Spleen (tissue), 11 donors: ENCODE measurements around the gene PHIP. TPM values are rescaled to one million over a fixed set of nuclear protein-coding genes. Genes with fewer than 3 reads are reported as not detected.
"Not testable (repeated sequence)": the region's sequence is repeated elsewhere in the genome, so short reads cannot be mapped to it uniquely, and the experiment has no call there.

Source experiments
- DNase-seq: peaks from one replicate; pipeline ENCODE4 v3.0.0-alpha.2; 2020
- H3K27ac ChIP-seq, 8 donors: fragments of 200-600 bp; sonication (generic) in 7 of 8; 1 replicate in 4 of 8; 2 replicates in 4 of 8; pipeline versions ENCODE4 v1.5.0 to v1.8.0; 2016 to 2021; ENCODE audit warnings: inconsistent platforms in 4 of 8, mild to moderate bottlenecking in 4 of 8, moderate library complexity in 1 of 8
- H3K27me3 ChIP-seq, 7 donors: fragments of 200-600 bp; sonication (generic) in 6 of 7; replicated peaks in 1 of 7; 1 replicate in 4 of 7; 2 replicates in 3 of 7; pipeline versions ENCODE4 v1.5.0 to v1.8.0; 2016 to 2021; ENCODE audit warnings: inconsistent platforms in 3 of 7, mild to moderate bottlenecking in 1 of 7
- H3K36me3 ChIP-seq, 6 donors: fragments of 200-600 bp; sonication (generic) in 5 of 6; 1 replicate in 4 of 6; 2 replicates in 2 of 6; pipeline versions ENCODE4 v1.5.0 to v1.8.0; 2016 to 2021; ENCODE audit warnings: inconsistent platforms in 2 of 6
- H3K4me1 ChIP-seq, 6 donors: fragments of 200-600 bp; sonication (generic) in 5 of 6; 1 replicate in 3 of 6; 2 replicates in 3 of 6; pipeline versions ENCODE4 v1.5.0 to v1.8.0; 2016 to 2021; ENCODE audit warnings: inconsistent platforms in 3 of 6
- H3K4me3 ChIP-seq, 8 donors: fragments of 200-600 bp; sonication (generic) in 7 of 8; 1 replicate in 4 of 8; 2 replicates in 4 of 8; pipeline versions ENCODE4 v1.5.0 to v1.8.0; 2016 to 2021; ENCODE audit warnings: inconsistent platforms in 4 of 8, mild to moderate bottlenecking in 4 of 8, moderate library complexity in 2 of 8
- H3K9me3 ChIP-seq, 8 donors: fragments of 200-600 bp; sonication (generic) in 7 of 8; 1 replicate in 4 of 8; 2 replicates in 4 of 8; pipeline versions ENCODE4 v1.5.0 to v1.8.0; 2016 to 2021; ENCODE audit warnings: inconsistent platforms in 4 of 8
- CTCF ChIP-seq, 11 experiments: fragments of 200-600 bp in 7 of 11; fragments of 450-650 bp in 4 of 11; sonication (generic) in 4 of 11; IDR thresholded peaks in 8 of 11; conservative IDR thresholded peaks in 3 of 11; 1 replicate in 7 of 11; 2 replicates in 4 of 11; pipeline versions ENCODE4 v1.4.0 to v1.8.0; 2016 to 2021; ENCODE audit warnings: antibody characterized with exemption in 11 of 11, inconsistent platforms in 4 of 11, mild to moderate bottlenecking in 1 of 11
- POLR2A ChIP-seq, 3 donors: fragments of 450-650 bp; IDR thresholded peaks; one replicate each; pipeline ENCODE4 v1.5.1; 2017; ENCODE audit warnings: antibody characterized with exemption in 3 of 3, mild to moderate bottlenecking in 1 of 3
- POLR2AphosphoS5 ChIP-seq, 3 donors: sonication (generic); formaldehyde crosslinking; IDR thresholded peaks; one replicate each; pipeline ENCODE4 v1.5.1; 2017; ENCODE audit warnings: antibody characterized with exemption in 3 of 3
- WGBS, 5 donors: extraction: QIAGEN DNeasy Blood & Tissue Kit in 3 of 5; methylation state at CpG; one replicate each; pipeline versions ENCODE4 v1.1.5 to v1.1.7; 2013 to 2018; 5-methylcytosine and 5-hydroxymethylcytosine counted together
- intact Hi-C: fragments of 100-400 bp; cut with DNase I; formaldehyde crosslinking; loops from one replicate; pipeline ENCODE4 v1.15.0; 2023; ENCODE audit warnings: low total_unique reads
- polyA plus RNA-seq, 3 donors: library from polyadenylated mRNA; stranded (reverse); fragments of 200-250 nt; gene quantifications; one replicate each; pipeline ENCODE4 v1.2.1, GENCODE V29; 2013
- total RNA-seq, 7 donors: library from RNA; depleted of rRNA in 3 of 7; stranded (reverse); fragments of >200 nt in 3 of 7; fragmentation: NEBNext Ultra II Directional in 4 of 7; extraction: Animal tissue kit (Norgen Biotek cat#: 25700) in 4 of 7; gene quantifications; one replicate each; pipeline versions ENCODE4 v1.1.0 to v1.2.1, GENCODE V29; 2016 to 2021
- donor health status: healthy with polysubstance abuse.
- donor health status: DM: no; HTN: no; CAD: no; lungs with moderate emphysema.
- donor health status: DM: no; HTN: no; CAD: no.
- donor health status: Bipolar disorder and iron deficiency.
- donor health status: healthy.
- donor health status: DM: no; HTN: no; CAD: no.
- donor health status: DM: yes; HTN: yes; CAD: no.

Gene PHIP
- total and polyA plus RNA-seq, 10 donors = 7.8 to 51.3 (median 35.9) TPM

- H3K36me3 ChIP-seq = no peaks in the 10 kb centered on the region
- TF ChIP-seq POLR2A (IDR thresholded peaks at IDR 0.05) (no peak), CTCF (IDR thresholded peaks at IDR 0.05 in 8 of 11, conservative IDR thresholded peaks at IDR 0.05 in 3 of 11) (no peak), POLR2AphosphoS5 (IDR thresholded peaks at IDR 0.05) (no peak)
- no peaks in the 10 kb centered on the region for H3K9me3 ChIP-seq
- H3K27ac ChIP-seq = no peak overlapping the region
- 70 to 93% (median 81%) methylated on average over 2 of the region's 2 CpGs for WGBS, 5 donors
- intact Hi-C loops = no loop called here
- no peaks in the 10 kb centered on the region for H3K4me1 ChIP-seq
- H3K4me3 ChIP-seq = no peak overlapping the region
- H3K27me3 ChIP-seq = peaks cover 0 to 4% (median 0%) of the 10 kb centered on the region in 7 donors
- DNase-seq = no peak
Measured at GRCh38 chr6:79115553-79116182, 37.6 kb upstream of the PHIP start.

- peaks cover 0 to 5% (median 0%) of the 10 kb centered on the region in 7 donors for H3K27me3 ChIP-seq
- DNase-seq = no peak
- no peak overlapping the region for H3K4me3 ChIP-seq
- intact Hi-C loops = no loop called here
- no peak overlapping the region for H3K27ac ChIP-seq
- H3K9me3 ChIP-seq = no peaks in the 10 kb centered on the region
- no peaks in the 10 kb centered on the region for H3K36me3 ChIP-seq
- TF ChIP-seq POLR2A (IDR thresholded peaks at IDR 0.05) (no peak), POLR2AphosphoS5 (IDR thresholded peaks at IDR 0.05) (no peak), CTCF (IDR thresholded peaks at IDR 0.05 in 8 of 11, conservative IDR thresholded peaks at IDR 0.05 in 3 of 11) (no peak)
- H3K4me1 ChIP-seq = no peaks in the 10 kb centered on the region
Measured at GRCh38 chr6:79111549-79111948, 33.5 kb upstream of the PHIP start.

DNA sequence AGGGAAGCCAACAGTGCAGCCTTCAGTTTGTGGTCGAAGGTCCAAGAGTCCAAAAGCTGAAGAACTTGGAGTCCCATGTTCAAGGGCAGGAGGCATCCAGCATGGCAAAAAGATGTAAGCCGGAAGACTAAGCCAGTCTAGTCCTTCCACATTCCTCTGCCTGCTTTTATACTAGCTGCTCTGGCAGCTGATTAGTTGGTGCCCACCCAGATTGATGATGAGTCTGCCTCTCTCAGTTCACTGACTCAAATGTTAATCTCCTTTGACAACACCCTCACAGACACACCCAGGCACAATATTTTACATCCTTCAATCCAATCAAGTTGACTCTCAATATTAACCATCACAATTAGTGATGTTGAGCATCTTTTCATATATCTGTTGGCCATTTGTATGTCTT lies 23.1 kb upstream of the PHIP start:
- Histone ChIP-seq H3K36me3 (no peaks in the 10 kb centered on the region), H3K4me3 (no peak overlapping the region), H3K9me3 (peaks cover 0 to 6% (median 0%) of the 10 kb centered on the region in 8 donors), H3K27ac (no peak overlapping the region), H3K4me1 (no peaks in the 10 kb centered on the region), H3K27me3 (peaks cover 0 to 21% (median 0%) of the 10 kb centered on the region in 7 donors)
- TF ChIP-seq POLR2AphosphoS5 (IDR thresholded peaks at IDR 0.05) = no peak
- no peak for DNase-seq
- intact Hi-C loops = no loop called here
- 73 to 91% (median 82%) methylated on average over 2 of the region's 2 CpGs for WGBS, 5 donors

DNA sequence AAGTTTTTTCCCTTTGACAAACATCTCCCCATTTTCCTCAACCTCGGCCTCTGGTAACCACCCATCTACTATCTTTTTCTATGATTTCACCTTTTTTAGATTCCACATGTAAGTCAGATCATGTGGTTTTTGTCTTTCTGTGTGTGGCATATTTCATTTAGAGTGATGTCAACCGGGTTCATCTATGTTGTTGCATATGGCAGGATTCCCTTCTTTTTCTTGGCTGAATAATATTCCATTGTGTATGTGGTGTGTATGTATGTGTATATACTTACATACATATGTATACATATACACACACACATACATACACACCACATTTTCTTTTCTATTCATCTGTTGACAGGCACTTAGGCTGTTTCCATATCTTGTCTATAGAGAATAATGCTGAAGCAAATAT lies 22.2 kb upstream of the PHIP start:
- 87 to 94% (median 89%) methylated on average over 2 of the region's 2 CpGs for WGBS, 5 donors
- H3K4me3 ChIP-seq = no peak overlapping the region
- no peak overlapping the region for H3K27ac ChIP-seq
- no peaks in the 10 kb centered on the region for H3K36me3 ChIP-seq
- intact Hi-C loops = no loop called here
- no peak for DNase-seq
- H3K4me1 ChIP-seq = no peaks in the 10 kb centered on the region
- TF ChIP-seq POLR2AphosphoS5 (IDR thresholded peaks at IDR 0.05) (no peak), POLR2A (IDR thresholded peaks at IDR 0.05) (no peak), CTCF (IDR thresholded peaks at IDR 0.05 in 8 of 11, conservative IDR thresholded peaks at IDR 0.05 in 3 of 11) (no peak)
- H3K27me3 ChIP-seq = peaks cover 0 to 21% (median 0%) of the 10 kb centered on the region in 7 donors
- peaks cover 0 to 6% (median 0%) of the 10 kb centered on the region in 8 donors for H3K9me3 ChIP-seq

DNA sequence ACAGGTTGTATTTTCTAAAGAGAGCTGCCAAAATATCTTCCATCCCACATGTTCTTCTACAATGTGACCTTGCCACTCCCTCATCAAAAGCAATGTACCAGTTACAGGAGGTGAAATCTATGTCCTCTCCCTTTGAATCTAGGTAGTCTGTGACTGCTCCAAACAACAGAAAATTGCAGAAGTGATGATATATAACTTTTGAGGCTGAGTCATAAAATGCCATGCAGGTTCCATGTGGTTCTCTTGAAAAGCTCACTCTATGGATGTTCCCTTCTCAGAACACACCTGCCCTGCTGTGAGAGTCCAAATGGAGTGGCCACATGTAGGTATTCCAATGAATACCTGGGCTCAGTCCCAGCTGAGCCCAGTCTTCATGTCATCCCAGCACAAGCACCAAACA lies 16.9 kb upstream of the PHIP start:
- Histone ChIP-seq H3K4me1 (no peaks in the 10 kb centered on the region), H3K4me3 (no peak overlapping the region), H3K9me3 (no peaks in the 10 kb centered on the region), H3K36me3 (no peaks in the 10 kb centered on the region), H3K27me3 (peaks cover 0 to 4% (median 0%) of the 10 kb centered on the region in 7 donors), H3K27ac (no peak overlapping the region)
- DNase-seq = no peak
- TF ChIP-seq POLR2A (IDR thresholded peaks at IDR 0.05) = no peak
- no peak for TF ChIP-seq CTCF (IDR thresholded peaks at IDR 0.05 in 8 of 11, conservative IDR thresholded peaks at IDR 0.05 in 3 of 11)
- TF ChIP-seq POLR2AphosphoS5 (IDR thresholded peaks at IDR 0.05) = no peak
- intact Hi-C loops = no loop called here

DNA sequence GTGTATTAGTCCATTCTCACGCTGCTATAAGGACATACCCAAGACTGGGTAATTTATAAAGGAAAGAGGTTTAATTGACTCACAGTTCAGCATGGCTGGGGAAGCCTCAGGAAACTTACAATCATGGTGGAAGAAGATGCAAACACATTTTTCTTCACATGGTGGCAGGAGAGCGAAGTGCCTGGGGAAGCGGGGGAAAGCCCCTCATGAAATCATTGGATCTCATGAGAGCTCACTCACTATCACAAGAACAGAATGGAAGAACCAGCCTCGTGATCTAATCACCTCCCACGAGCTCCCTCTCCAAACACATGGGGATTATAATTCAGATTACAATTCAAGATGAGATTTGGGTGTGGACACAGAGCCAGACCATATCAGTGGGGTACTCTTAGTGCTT lies 13.7 kb upstream of the PHIP start:
- intact Hi-C loops = not testable (repeated sequence)

More for the DNA sequence above, 13.7 kb upstream of the PHIP start:
- not testable (repeated sequence) for H3K4me1 ChIP-seq, H3K9me3 ChIP-seq, DNase-seq, H3K36me3 ChIP-seq, H3K27ac ChIP-seq, H3K4me3 ChIP-seq, H3K27me3 ChIP-seq
- WGBS, 5 donors = 73 to 88% (median 85%) methylated on average over 5 of the region's 5 CpGs
